GM10266 (cell line): ENCODE results near the gene KCNG4.

Experiments used
- DNase-seq: peaks from one replicate; pipeline ENCODE4 v3.0.0; 2012; ENCODE audit errors: extremely low spot score
- TF ChIP-seq, protein P1 (sequence below): IDR thresholded peaks from 2 replicates; pipeline ENCODE4 v1.5.1; 2012; ENCODE audit warnings: mild to moderate bottlenecking, low read depth; ENCODE audit not compliant: control insufficient read depth, insufficient read depth; ENCODE audit errors: missing control alignments

The KCNG4 gene, protein sequence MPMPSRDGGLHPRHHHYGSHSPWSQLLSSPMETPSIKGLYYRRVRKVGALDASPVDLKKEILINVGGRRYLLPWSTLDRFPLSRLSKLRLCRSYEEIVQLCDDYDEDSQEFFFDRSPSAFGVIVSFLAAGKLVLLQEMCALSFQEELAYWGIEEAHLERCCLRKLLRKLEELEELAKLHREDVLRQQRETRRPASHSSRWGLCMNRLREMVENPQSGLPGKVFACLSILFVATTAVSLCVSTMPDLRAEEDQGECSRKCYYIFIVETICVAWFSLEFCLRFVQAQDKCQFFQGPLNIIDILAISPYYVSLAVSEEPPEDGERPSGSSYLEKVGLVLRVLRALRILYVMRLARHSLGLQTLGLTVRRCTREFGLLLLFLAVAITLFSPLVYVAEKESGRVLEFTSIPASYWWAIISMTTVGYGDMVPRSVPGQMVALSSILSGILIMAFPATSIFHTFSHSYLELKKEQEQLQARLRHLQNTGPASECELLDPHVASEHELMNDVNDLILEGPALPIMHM

DNA sequence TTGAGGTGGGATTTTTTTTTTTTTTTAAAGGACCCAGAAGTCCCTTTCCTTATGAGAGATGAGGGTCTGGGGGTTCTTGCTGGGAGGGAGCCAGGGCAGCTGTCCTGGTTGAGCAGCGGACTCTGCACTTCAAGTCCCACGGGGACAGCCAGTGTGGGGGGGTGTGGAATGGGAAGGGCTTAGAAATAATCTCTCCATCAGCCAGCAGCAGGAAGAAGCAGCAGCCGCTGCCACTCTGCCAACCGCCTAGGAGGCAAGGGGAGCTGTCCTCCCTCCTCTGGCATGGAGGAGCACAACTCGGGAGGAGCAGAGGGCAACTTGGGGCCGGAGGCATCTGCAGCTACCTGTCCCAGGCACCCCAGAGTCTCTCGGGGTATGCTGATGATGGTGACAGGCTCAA lies at the start of gene KCNG4:
Gene KCNG4, minus strand, starts transcription at position 104 of the 400 bp plus-strand sequence. CDS start 2,527 bp downstream, outside the sequence.
- DNase-seq = no peak
- TF ChIP-seq, protein P1, sequence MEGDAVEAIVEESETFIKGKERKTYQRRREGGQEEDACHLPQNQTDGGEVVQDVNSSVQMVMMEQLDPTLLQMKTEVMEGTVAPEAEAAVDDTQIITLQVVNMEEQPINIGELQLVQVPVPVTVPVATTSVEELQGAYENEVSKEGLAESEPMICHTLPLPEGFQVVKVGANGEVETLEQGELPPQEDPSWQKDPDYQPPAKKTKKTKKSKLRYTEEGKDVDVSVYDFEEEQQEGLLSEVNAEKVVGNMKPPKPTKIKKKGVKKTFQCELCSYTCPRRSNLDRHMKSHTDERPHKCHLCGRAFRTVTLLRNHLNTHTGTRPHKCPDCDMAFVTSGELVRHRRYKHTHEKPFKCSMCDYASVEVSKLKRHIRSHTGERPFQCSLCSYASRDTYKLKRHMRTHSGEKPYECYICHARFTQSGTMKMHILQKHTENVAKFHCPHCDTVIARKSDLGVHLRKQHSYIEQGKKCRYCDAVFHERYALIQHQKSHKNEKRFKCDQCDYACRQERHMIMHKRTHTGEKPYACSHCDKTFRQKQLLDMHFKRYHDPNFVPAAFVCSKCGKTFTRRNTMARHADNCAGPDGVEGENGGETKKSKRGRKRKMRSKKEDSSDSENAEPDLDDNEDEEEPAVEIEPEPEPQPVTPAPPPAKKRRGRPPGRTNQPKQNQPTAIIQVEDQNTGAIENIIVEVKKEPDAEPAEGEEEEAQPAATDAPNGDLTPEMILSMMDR = no peak

DNA sequence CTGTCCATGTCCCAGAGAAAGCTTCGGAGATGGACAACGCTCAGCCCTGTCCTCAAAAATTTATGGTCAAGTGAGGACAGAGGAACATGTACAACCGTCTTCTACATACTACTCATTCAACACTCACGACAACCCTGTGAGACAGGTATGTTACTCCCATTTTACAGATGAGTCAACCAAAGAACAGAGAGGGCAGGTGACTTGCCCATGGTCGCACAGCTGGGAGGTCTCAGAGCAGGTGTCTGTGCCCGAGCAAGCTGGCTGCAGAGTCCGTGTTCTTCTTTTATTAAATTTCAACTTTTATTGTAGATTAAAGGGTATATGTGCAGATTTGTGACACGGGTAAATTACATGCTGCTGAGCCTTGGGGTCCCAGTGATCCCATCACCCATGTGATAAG lies 49.1 kb upstream of the KCNG4 start:
- DNase-seq = no peak
- TF ChIP-seq, protein P1 = no peak

DNA sequence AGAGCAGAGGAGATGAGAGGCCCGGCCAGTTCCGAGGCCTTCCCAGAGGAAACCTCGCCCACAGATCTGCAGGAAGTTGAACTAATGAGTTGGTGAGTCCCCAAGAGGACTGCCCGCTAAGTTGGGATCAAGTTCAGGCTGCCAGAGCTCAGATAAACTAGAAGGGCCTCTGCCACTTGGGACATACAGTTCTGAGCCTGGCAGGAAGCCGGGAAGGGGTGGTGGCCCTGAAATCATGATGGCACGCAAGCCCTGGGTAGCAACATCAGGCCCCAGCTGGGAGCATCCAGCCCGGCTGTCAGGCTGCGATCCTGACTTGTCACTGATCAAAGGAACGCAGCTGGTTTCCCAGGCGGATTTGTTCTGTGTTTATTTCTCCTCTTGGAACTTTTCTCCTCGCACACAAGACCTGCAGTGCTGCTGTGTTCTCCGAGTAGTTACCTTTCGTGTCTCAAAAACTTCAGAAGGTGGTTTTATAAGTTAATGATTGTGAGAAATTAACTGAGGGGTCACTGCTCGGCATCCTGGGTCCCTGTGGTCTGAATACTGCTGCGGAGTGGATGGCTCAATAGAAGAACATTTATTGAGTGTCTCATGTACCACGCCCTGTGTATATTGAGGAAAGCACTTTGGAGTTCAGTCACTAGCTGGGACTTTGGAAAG lies 46.9 kb upstream of the KCNG4 start:
- no peak for DNase-seq
- TF ChIP-seq, protein P1 = no peak

DNA sequence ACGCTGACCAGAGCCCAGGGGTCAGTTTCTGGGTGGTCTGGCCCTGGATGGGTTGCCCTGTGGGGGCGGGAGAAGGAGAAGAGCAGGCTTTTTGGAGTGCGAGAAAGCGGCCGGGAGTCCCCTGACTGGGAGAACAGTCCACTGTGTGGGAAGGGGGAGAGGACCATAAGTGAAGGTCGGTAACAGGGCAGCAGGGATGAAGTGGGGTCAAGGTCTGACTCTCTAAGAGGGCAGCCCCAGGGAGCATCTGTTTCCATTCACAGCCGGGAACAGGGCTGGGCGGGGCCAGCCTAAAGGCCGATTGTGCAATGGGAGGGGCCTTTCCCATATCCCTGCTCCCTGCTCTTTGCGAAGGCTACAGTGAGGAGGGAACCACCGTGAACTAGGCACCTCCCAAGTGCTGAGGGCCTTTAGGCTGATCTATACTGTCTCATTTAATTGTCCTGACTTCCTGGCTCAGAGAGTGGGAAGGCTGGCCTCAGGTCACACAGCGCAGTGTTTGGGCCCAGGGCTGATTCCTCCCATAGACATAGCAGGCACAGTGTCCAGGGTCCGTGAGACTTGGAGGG lies 44.4 kb upstream of the KCNG4 start:
- DNase-seq = no peak
- TF ChIP-seq, protein P1 = no peak

DNA sequence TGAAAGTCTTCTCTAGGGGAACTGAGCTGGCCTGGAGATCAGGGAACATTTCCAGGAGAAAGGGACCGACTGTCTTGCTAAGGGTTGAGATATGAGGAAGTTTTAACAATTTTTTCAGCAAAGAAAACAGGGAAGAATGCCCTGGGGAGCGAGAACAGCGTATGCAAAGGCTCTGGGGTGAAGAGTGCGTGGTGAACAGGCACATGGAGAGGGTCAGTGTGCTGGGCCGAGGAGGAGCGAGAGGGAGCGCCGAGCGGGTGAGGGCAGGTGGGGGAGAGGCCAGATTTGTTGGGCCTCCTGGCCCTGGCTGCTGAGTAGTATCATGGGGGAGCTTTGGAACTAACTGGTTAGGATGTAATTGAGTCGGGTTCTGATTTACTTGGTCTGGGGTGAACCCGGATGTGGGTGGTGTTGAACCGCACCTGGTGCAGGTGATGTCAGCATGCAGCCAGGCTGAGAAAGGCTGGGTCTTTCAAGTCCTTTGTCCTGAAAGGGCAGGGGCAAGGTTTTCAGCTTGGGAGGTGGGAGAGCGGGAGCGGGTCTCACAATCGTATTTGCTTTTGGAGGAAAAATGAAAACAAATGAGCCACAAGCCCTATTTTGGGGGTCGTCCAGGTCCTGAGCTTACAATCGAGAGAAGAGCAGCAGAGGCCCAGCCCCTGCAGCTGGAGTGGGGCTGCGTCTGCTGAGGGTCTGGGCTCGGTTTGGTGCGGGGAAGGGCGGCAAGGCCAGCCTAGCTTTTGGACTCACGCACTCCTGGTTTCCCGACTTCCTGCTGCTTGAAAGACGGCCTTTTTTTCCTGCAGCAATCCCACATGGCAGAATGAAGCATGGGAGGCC lies 43.7 kb upstream of the KCNG4 start:
- TF ChIP-seq, protein P1 = no peak
- no peak for DNase-seq

DNA sequence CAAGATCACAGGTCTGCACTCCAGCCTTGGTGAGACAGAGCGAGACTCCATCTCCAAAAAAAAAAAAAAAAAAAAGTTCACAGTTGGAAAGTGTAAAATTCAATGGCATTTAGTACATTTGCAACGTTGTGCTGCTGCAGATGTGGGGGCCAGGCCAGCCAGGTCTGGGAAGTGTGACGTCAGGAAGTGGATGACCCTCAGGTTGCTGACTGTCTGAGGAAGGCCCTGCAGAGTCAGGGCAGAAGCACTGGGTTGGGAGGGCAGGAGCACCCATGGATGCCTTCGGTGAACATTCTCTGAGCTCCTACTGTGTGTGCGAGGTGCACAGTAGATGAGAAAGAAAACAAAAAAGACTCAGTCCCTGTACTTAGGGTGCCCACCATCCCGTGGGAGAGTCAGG lies 42.7 kb upstream of the KCNG4 start:
- TF ChIP-seq, protein P1 = no peak
- no peak for DNase-seq
